K562 (cell line): ENCODE results near the gene AHCY. TPM values are rescaled to one million over a fixed set of nuclear protein-coding genes. Genes with fewer than 3 reads are reported as not detected.

Source experiments
- ATAC-seq: fragments of 200-7000 bp; cut with Tn5 transposase; 3 replicates; pipeline ENCODE4 v1.9.1; 2020; ENCODE audit warnings: moderate library complexity
- BruUV-seq: library from RNA; stranded (reverse); fragments of 400-500 nt; replicated peaks from 2 replicates; lab custom pipeline; 2021; lab: Mats Ljungman, UMichigan
- CTCF ChIA-PET: fragments of 300-600 bp; formaldehyde crosslinking; extraction: SDS; loops from one replicate; lab custom pipeline; 2021; ENCODE audit warnings: low intra/inter-chr PET ratio; lab: Yijun Ruan, JAX
- POLR2A ChIA-PET: fragments of 300-600, 350-650 bp; sonication (Branson Sonifier 250); formaldehyde crosslinking; extraction: SDS; loops from one replicate; lab custom pipeline; 2021; ENCODE audit warnings: antibody characterized with exemption, inconsistent platforms; lab: Yijun Ruan, JAX
- DNase-seq, 4 experiments: peaks; one replicate each; pipeline versions ENCODE4 v3.0.0 to v3.0.0-alpha.2; 2011 to 2018; ENCODE audit warnings: low spot score in 3 of 4, mixed read lengths in 3 of 4; ENCODE audit errors: extremely low read depth in 1 of 4
- FAIRE-seq: peaks from 2 replicates; lab custom pipeline; 2011; peaks lifted over from hg19 to GRCh38; lab: Jason Lieb, UNC
- H2AFZ ChIP-seq: 2 replicates; pipeline ENCODE4 v1.6.0; 2011; ENCODE audit warnings: low read depth, low read length, control low read depth, inconsistent platforms
- H3K27ac ChIP-seq: fragments of 200-600 bp; 3 replicates; pipeline ENCODE4 v1.8.0; 2011; ENCODE audit warnings: low read depth, mild to moderate bottlenecking, control low read depth, inconsistent platforms, low read length, moderate library complexity, mixed read lengths; ENCODE audit errors: extremely low read depth
- H3K27me3 ChIP-seq, 2 experiments: fragments of 300-600 bp in 1 of 2; 2 replicates in 1 of 2; 3 replicates in 1 of 2; pipeline versions ENCODE4 v1.6.0 to v1.8.0; 2011; ENCODE audit warnings: inconsistent platforms in 2 of 2, low read length in 2 of 2, mild to moderate bottlenecking in 1 of 2, mixed read lengths in 1 of 2, moderate library complexity in 1 of 2; ENCODE audit not compliant: control insufficient read depth in 2 of 2, insufficient read depth in 2 of 2
- H3K36me3 ChIP-seq: fragments of 300-600 bp; 3 replicates; pipeline ENCODE4 v1.8.0; 2011; ENCODE audit warnings: mild to moderate bottlenecking, low read length, inconsistent platforms; ENCODE audit not compliant: control insufficient read depth, insufficient read depth
- H3K4me1 ChIP-seq, 2 experiments: fragments of 200-600 bp in 1 of 2; replicated peaks in 1 of 2; 2 replicates in 1 of 2; 3 replicates in 1 of 2; pipeline versions ENCODE4 v1.5.1 to v1.8.0; 2011; ENCODE audit warnings: inconsistent platforms in 2 of 2, low read length in 2 of 2, mild to moderate bottlenecking in 1 of 2, mixed read lengths in 1 of 2, moderate library complexity in 1 of 2; ENCODE audit not compliant: control insufficient read depth in 2 of 2, insufficient read depth in 2 of 2
- H3K4me2 ChIP-seq: 2 replicates; pipeline ENCODE4 v1.6.1; 2011; ENCODE audit warnings: low read length, control low read depth, inconsistent platforms, mixed read lengths; ENCODE audit not compliant: insufficient read depth
- H3K4me3 ChIP-seq: fragments of 200-600 bp; sonication (generic), shearing (Covaris generic); 2 replicates; pipeline ENCODE4 v1.5.1; 2016; ENCODE audit warnings: control low read depth, inconsistent platforms
- H3K79me2 ChIP-seq: fragments of 200-600 bp; 3 replicates; pipeline ENCODE4 v1.8.0; 2011; ENCODE audit warnings: low read length, inconsistent platforms; ENCODE audit not compliant: control insufficient read depth, insufficient read depth
- H3K9ac ChIP-seq, 2 experiments: 2 replicates each; pipeline versions ENCODE4 v1.6.0 to v1.6.1; 2011; ENCODE audit warnings: low read depth in 2 of 2, low read length in 2 of 2, control low read depth in 1 of 2, inconsistent platforms in 1 of 2, mild to moderate bottlenecking in 1 of 2, mixed read lengths in 1 of 2; ENCODE audit not compliant: insufficient read depth in 1 of 2
- H3K9me1 ChIP-seq: one replicate; pipeline ENCODE4 v1.6.0; 2011; ENCODE audit warnings: inconsistent platforms, mild to moderate bottlenecking, low read length, moderate library complexity; ENCODE audit not compliant: control insufficient read depth, insufficient read depth
- H3K9me3 ChIP-seq: replicated peaks from 2 replicates; pipeline ENCODE4 v1.5.1; 2011; ENCODE audit warnings: low read depth, low read length, inconsistent platforms; ENCODE audit not compliant: control insufficient read depth, insufficient read depth
- H4K20me1 ChIP-seq: replicated peaks from 2 replicates; pipeline ENCODE4 v1.6.1; 2011; ENCODE audit warnings: low read length, inconsistent platforms, mixed read lengths; ENCODE audit not compliant: control insufficient read depth, insufficient read depth
- CSDE1 ChIP-seq, 2 experiments: fragments of 450-650 bp; IDR thresholded peaks; 2 replicates each; pipeline ENCODE4 v1.6.1; 2016; ENCODE audit warnings: mild to moderate bottlenecking in 1 of 2
- NFRKB ChIP-seq: fragments of 450-650 bp; IDR thresholded peaks from 2 replicates; pipeline ENCODE4 v1.6.1; 2016; ENCODE audit warnings: low read depth
- ZFP30 ChIP-seq: fragments of 250-450 bp; sonication (Bioruptor Pico); IDR thresholded peaks from 2 replicates; pipeline ENCODE4 v1.8.0; 2022; ENCODE audit warnings: moderate library complexity, mild to moderate bottlenecking, inconsistent platforms, borderline replicate concordance
- WGBS: fragments of 100-300 bp; shearing (Covaris generic); methylation state at CpG from one replicate; pipeline ENCODE4 v1.1.6; 2016; ENCODE audit warnings: low coverage, mixed read lengths; ENCODE audit not compliant: insufficient coverage; ENCODE audit errors: missing lambda C conversion rate; 5-methylcytosine and 5-hydroxymethylcytosine counted together
- in situ Hi-C: fragments of 300-500 bp; cut with MboI; formaldehyde crosslinking; loops from 4 replicates; pipeline ENCODE4 v1.15.0; 2018; ENCODE audit warnings: inconsistent platforms, mixed read lengths
- intact Hi-C: fragments of 100-400 bp; cut with micrococcal nuclease; formaldehyde crosslinking; loops from 2 replicates; pipeline ENCODE4 v1.14.2; 2022
- polyA plus RNA-seq, 8 experiments: library from polyadenylated mRNA; depleted of rRNA in 4 of 8; stranded (reverse) in 5 of 8; unstranded in 3 of 8; fragments of >200 nt; fragmentation: Nextera tagmentation in 2 of 8; fragmentation: Illumina TruSeq in 1 of 8; extraction: Ambion mirVana in 2 of 8; extraction: Trizol in 1 of 8; gene quantifications; 2 replicates each; pipeline versions ENCODE4 v1.2.1 to v1.2.3, GENCODE V29; 2011 to 2014; ENCODE audit warnings: inconsistent platforms in 1 of 8, missing spikeins in 1 of 8
- total RNA-seq, 7 experiments: library from RNA; depleted of rRNA in 6 of 7; stranded (reverse); fragments of >200 nt in 6 of 7; fragmentation: Illumina TruSeq in 2 of 7; extraction: Trizol in 2 of 7; gene quantifications; 2 replicates each; pipeline versions ENCODE4 v1.2.1 to v1.2.3, GENCODE V29; 2011 to 2021; ENCODE audit warnings: low replicate concordance in 1 of 7
- TF ChIP-seq, protein P1 (sequence below): fragments of 150-350 bp; conservative IDR thresholded peaks from 2 replicates; pipeline ENCODE4 v1.6.1; 2014; ENCODE audit warnings: low read length
- TF ChIP-seq, protein P2 (sequence below): sonication (generic); formaldehyde crosslinking; IDR thresholded peaks from 2 replicates; pipeline ENCODE4 v1.8.1; 2023; ENCODE audit warnings: mild to moderate bottlenecking, missing genetic modification reagents

AHCY gene
- total and polyA plus RNA-seq, 9 of the 15 experiments (the other 6 are each of a cell fraction or from before 2014, with no cell fraction given): 82.5 to 269 (median 190) TPM

DNA sequence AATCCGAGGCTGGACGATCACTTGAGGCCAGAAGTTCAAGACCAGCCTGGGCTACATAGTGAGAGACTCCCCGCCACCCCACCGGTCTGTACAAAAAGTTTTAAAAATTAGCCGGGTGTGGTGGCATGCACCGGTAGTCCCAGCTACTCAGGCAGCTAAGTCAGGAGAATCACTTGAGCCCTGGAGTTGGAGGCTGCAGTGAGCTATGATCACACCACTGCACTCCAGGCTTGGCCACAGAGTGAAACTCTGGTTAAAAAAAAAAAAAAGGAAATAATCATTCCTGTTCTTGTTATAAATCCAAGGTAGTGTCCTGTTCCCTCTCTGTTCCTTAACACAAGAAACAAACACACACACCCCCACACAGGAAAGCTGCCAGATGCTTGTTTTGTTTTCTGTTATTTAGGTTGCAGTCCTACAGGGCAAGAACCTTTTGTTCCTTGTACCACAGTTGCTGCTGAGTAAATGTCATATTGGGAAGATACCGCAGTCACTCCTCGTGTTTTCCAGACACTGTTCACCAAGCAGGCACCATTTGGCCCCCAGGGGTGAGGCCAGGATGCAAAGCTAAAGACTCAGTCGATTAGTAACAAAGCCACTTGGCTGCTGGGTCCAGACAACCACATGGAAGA is 33.0 kb downstream of the AHCY start (continued):
- TF ChIP-seq, protein P1, sequence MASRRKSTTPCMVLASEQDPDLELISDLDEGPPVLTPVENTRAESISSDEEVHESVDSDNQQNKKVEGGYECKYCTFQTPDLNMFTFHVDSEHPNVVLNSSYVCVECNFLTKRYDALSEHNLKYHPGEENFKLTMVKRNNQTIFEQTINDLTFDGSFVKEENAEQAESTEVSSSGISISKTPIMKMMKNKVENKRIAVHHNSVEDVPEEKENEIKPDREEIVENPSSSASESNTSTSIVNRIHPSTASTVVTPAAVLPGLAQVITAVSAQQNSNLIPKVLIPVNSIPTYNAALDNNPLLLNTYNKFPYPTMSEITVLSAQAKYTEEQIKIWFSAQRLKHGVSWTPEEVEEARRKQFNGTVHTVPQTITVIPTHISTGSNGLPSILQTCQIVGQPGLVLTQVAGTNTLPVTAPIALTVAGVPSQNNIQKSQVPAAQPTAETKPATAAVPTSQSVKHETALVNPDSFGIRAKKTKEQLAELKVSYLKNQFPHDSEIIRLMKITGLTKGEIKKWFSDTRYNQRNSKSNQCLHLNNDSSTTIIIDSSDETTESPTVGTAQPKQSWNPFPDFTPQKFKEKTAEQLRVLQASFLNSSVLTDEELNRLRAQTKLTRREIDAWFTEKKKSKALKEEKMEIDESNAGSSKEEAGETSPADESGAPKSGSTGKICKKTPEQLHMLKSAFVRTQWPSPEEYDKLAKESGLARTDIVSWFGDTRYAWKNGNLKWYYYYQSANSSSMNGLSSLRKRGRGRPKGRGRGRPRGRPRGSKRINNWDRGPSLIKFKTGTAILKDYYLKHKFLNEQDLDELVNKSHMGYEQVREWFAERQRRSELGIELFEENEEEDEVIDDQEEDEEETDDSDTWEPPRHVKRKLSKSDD: no peak

DNA sequence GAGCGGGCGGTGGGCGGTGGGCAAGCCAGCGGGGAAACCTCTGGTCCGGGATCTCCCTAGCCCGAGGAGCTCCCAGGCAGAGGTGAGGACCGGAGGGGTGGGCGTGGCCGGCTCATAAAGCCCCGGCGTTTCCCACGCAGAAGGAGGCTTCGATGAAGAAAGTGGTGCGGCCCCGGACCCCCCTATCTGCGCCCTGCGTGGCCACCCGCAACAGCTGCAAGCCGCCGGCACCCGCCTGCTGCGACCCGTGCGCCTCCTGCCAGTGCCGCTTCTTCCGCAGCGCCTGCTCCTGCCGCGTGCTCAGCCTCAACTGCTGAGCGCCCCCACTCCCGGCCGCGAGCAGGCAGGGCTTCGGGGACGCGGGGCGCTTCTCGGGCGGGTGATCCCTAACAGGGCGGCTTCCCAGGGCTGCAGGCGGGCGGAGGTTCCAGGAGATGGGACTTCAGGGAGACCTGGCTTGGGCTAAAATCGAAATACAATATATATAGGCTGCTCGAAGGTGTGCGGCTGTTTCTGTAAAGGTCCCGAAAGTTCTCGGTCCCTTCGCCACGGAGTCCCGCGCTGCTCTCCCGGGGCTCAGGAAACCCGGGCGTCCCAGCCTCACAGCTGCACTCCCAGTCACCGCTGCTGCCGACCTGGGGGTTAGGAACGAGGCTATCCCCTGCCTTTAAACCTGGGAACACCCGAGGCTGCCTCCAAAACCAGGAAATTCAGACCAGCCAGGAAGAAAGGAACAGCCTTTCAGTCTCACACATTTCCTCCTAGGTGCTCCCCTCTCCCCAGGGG is 34.1 kb downstream of the AHCY start:
- H4K20me1 ChIP-seq: no peaks in the 10 kb centered on the region
- no peak overlapping the region for H2AFZ ChIP-seq
- no peak overlapping the region for H3K9ac ChIP-seq
- H3K4me2 ChIP-seq: no peak overlapping the region
- H3K4me1 ChIP-seq: peaks cover 0 to 6% of the 10 kb centered on the region in 2 experiments; a peak in 1 of 5 replicates
- no peaks in the 10 kb centered on the region for H3K9me3 ChIP-seq
- no peaks in the 10 kb centered on the region for H3K9me1 ChIP-seq
- no peak overlapping the region for H3K27ac ChIP-seq
- H3K4me3 ChIP-seq: no peak overlapping the region
- ATAC-seq: no peak
- intact Hi-C loops: no loop called here
- CTCF ChIA-PET: no interaction called here
- TF ChIP-seq NFRKB (no peak), CSDE1 (IDR thresholded peaks at IDR 0.05) (no peak), ZFP30 (no peak)
- TF ChIP-seq, protein P2, sequence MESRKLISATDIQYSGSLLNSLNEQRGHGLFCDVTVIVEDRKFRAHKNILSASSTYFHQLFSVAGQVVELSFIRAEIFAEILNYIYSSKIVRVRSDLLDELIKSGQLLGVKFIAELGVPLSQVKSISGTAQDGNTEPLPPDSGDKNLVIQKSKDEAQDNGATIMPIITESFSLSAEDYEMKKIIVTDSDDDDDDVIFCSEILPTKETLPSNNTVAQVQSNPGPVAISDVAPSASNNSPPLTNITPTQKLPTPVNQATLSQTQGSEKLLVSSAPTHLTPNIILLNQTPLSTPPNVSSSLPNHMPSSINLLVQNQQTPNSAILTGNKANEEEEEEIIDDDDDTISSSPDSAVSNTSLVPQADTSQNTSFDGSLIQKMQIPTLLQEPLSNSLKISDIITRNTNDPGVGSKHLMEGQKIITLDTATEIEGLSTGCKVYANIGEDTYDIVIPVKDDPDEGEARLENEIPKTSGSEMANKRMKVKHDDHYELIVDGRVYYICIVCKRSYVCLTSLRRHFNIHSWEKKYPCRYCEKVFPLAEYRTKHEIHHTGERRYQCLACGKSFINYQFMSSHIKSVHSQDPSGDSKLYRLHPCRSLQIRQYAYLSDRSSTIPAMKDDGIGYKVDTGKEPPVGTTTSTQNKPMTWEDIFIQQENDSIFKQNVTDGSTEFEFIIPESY (CRISPR knock-in tag): peak; percentile 68; the same call in 1 of the 2 replicates
- TF ChIP-seq, all 486 proteins: peak for 1
- WGBS: 96% methylated on average over 17 of the region's 58 CpGs
- H3K27me3 ChIP-seq: no peaks in the 10 kb centered on the region
- no peaks in the 10 kb centered on the region for H3K79me2 ChIP-seq
- H3K36me3 ChIP-seq: peaks cover 42% of the 10 kb centered on the region; the same call in 2 of the 3 replicates
- POLR2A ChIA-PET: interaction anchor here (1.4 kb wide), 1 partner anchor 10 kb away, joined by 5 read pairs; no protein-coding TSS in a partner anchor
- FAIRE-seq (no peak), DNase-seq (no peak)
- in situ Hi-C loops: no loop called here
- no TSS peak for BruUV-seq
